Measurements from ENCODE around the gene THAP12.

Gene THAP12

DNA sequence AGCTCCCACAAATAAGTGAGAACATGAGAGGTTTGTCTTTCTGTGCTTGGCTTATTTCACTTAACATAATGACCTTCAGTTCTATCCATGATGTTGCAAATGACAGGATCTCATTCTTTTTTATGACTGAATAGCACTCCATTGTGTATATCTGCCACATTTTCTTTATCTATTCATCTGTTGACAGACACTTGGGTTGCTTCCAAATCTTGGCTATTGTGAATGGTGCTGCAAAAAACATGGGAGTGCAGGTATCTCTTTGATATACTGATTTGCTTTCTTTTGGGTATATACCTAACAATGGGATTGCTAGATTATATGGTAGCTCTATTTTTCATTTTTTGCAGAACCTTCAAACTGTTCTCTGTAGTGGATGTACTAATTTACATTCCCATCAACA lies 13.5 kb upstream of the THAP12 start:
- Histone ChIP-seq H2AFZ (ENCODE audit: low read length) (no peak overlapping the region), H3K27me3 (ENCODE audit: insufficient read depth, low read length, poor library complexity, severe bottlenecking) (no peaks in the 10 kb centered on the region), H3K4me3 (ENCODE audit: low read length, poor library complexity, severe bottlenecking) (no peak overlapping the region), H3K4me1 (ENCODE audit: insufficient read depth, low read length, poor library complexity, severe bottlenecking) (no peaks in the 10 kb centered on the region), H3K4me2 (ENCODE audit: low read depth, low read length, poor library complexity, severe bottlenecking) (no peak overlapping the region), H3F3A (ENCODE audit: low read depth) (no peaks in the 10 kb centered on the region), H3K36me3 (ENCODE audit: insufficient read depth, low read length) (no peaks in the 10 kb centered on the region), H3K9ac (ENCODE audit: low read depth, low read length, poor library complexity, severe bottlenecking) (no peak overlapping the region), H3K9me2 (replicated peaks; ENCODE audit: low read depth, low read length) (no peaks in the 10 kb centered on the region), H3K9me3 (ENCODE audit: insufficient read depth, low read depth, low read length) (no peaks in the 10 kb centered on the region), H3K79me2 (ENCODE audit: insufficient read depth, low read length) (no peaks in the 10 kb centered on the region), H4K20me1 (ENCODE audit: insufficient read depth, low read length, poor library complexity, severe bottlenecking) (no peaks in the 10 kb centered on the region)
- TF ChIP-seq EZH2phosphoT487 (IDR thresholded peaks at IDR 0.05; ENCODE audit: borderline replicate concordance): no peak
- TF ChIP-seq, protein P1, sequence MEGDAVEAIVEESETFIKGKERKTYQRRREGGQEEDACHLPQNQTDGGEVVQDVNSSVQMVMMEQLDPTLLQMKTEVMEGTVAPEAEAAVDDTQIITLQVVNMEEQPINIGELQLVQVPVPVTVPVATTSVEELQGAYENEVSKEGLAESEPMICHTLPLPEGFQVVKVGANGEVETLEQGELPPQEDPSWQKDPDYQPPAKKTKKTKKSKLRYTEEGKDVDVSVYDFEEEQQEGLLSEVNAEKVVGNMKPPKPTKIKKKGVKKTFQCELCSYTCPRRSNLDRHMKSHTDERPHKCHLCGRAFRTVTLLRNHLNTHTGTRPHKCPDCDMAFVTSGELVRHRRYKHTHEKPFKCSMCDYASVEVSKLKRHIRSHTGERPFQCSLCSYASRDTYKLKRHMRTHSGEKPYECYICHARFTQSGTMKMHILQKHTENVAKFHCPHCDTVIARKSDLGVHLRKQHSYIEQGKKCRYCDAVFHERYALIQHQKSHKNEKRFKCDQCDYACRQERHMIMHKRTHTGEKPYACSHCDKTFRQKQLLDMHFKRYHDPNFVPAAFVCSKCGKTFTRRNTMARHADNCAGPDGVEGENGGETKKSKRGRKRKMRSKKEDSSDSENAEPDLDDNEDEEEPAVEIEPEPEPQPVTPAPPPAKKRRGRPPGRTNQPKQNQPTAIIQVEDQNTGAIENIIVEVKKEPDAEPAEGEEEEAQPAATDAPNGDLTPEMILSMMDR (conservative IDR thresholded peaks at IDR 0.05; ENCODE audit: low read length): no peak

DNA sequence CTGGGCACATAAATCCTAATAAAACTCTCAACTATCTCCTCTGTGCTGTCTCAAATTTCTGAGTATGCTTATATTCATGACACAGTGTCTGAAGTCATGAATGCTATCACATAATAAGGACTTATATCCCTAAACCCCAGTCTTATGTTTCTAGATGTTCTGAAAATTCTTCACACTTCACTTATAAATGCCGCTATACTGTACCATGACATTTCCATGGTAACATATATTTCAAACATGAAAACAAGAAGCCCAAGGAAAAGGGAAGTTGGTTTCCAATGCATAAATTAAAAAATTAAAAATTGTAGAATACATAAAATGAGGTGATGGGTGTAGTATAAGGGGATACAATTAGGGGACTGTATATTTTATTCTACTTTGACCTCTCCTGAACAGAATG lies 11.9 kb upstream of the THAP12 start:
- H3K9me2 ChIP-seq (replicated peaks; ENCODE audit: low read depth, low read length): no peaks in the 10 kb centered on the region
- H3K4me1 ChIP-seq (ENCODE audit: insufficient read depth, low read length, poor library complexity, severe bottlenecking): no peaks in the 10 kb centered on the region
- H3K79me2 ChIP-seq (ENCODE audit: insufficient read depth, low read length): no peaks in the 10 kb centered on the region
- H3K27me3 ChIP-seq (ENCODE audit: insufficient read depth, low read length, poor library complexity, severe bottlenecking): no peaks in the 10 kb centered on the region
- H3K4me2 ChIP-seq (ENCODE audit: low read depth, low read length, poor library complexity, severe bottlenecking): no peak overlapping the region
- H3K4me3 ChIP-seq (ENCODE audit: low read length, poor library complexity, severe bottlenecking): no peak overlapping the region
- H3K9me3 ChIP-seq (ENCODE audit: insufficient read depth, low read depth, low read length): no peaks in the 10 kb centered on the region
- no peak overlapping the region for H2AFZ ChIP-seq (ENCODE audit: low read length)
- no peak overlapping the region for H3K9ac ChIP-seq (ENCODE audit: low read depth, low read length, poor library complexity, severe bottlenecking)
- no peaks in the 10 kb centered on the region for H3F3A ChIP-seq (ENCODE audit: low read depth)
- TF ChIP-seq, protein P1 (conservative IDR thresholded peaks at IDR 0.05; ENCODE audit: low read length): no peak
- no peak for TF ChIP-seq EZH2phosphoT487 (IDR thresholded peaks at IDR 0.05; ENCODE audit: borderline replicate concordance)
- H4K20me1 ChIP-seq (ENCODE audit: insufficient read depth, low read length, poor library complexity, severe bottlenecking): no peaks in the 10 kb centered on the region
- no peaks in the 10 kb centered on the region for H3K36me3 ChIP-seq (ENCODE audit: insufficient read depth, low read length)

DNA sequence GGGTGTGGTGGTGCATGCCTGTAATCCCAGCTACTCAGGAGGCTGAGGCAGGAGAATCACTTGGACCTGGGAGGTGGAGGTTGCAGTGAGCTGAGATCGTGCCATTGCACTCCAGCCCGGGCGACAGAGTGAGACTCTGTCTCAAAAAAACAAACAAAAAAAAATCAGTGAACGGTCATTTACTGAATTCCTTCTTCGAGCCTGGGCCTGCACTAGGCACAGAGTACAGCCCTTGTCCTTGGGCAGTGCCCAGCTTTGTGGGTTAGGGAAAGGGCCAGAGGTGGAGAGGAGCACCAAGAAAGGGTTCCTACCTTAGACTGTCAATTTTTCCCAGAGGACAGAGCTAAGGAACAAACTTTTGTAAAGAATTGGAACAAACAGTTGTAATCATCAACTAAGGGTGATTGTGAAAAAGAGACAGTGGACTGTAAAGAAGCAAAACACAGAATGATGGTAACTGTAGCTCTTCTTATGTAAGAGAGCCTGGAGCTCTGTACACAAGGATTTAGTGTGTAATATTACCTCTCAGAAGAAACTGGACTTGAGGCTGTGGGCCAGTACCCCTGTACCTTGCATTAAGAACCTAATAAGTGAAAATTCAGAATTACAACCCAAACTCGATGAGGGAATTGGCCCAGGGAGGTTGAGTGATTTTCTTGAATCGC lies 11.0 kb upstream of the THAP12 start:
- H3K4me1 ChIP-seq (ENCODE audit: insufficient read depth, low read length, poor library complexity, severe bottlenecking): no peaks in the 10 kb centered on the region
- no peaks in the 10 kb centered on the region for H3K36me3 ChIP-seq (ENCODE audit: insufficient read depth, low read length)
- H3K9me3 ChIP-seq (ENCODE audit: insufficient read depth, low read depth, low read length): no peaks in the 10 kb centered on the region
- no peak overlapping the region for H3K4me3 ChIP-seq (ENCODE audit: low read length, poor library complexity, severe bottlenecking)
- no peak overlapping the region for H3K9ac ChIP-seq (ENCODE audit: low read depth, low read length, poor library complexity, severe bottlenecking)
- no peaks in the 10 kb centered on the region for H3K9me2 ChIP-seq (replicated peaks; ENCODE audit: low read depth, low read length)
- no peaks in the 10 kb centered on the region for H3K79me2 ChIP-seq (ENCODE audit: insufficient read depth, low read length)
- H3K27me3 ChIP-seq (ENCODE audit: insufficient read depth, low read length, poor library complexity, severe bottlenecking): no peaks in the 10 kb centered on the region
- H3F3A ChIP-seq (ENCODE audit: low read depth): no peaks in the 10 kb centered on the region
- TF ChIP-seq, protein P1 (conservative IDR thresholded peaks at IDR 0.05; ENCODE audit: low read length): no peak
- no peak for TF ChIP-seq EZH2phosphoT487 (IDR thresholded peaks at IDR 0.05; ENCODE audit: borderline replicate concordance)
- no peaks in the 10 kb centered on the region for H4K20me1 ChIP-seq (ENCODE audit: insufficient read depth, low read length, poor library complexity, severe bottlenecking)
- H2AFZ ChIP-seq (ENCODE audit: low read length): no peak overlapping the region
- no peak overlapping the region for H3K4me2 ChIP-seq (ENCODE audit: low read depth, low read length, poor library complexity, severe bottlenecking)
